HG03575 (cell line): ENCODE results near the gene AGBL1.

Source experiments
- ATAC-seq: cut with Tn5 transposase; IDR thresholded peaks from one replicate; pipeline ENCODE4 v1.9.1; 2021; ENCODE audit not compliant: unreplicated experiment, insufficient number of reproducible peaks, low FRiP score; ENCODE audit errors: extremely low read depth

The AGBL1 gene

GRCh38 chr15:86634992-86635638 is 555.4 kb downstream of the AGBL1 start:
- no peak for ATAC-seq

GRCh38 chr15:86644339-86644738 is 564.7 kb downstream of the AGBL1 start:
- ATAC-seq = no peak

- no peak for ATAC-seq
These were observed 566.3 kb downstream of the AGBL1 start for GRCh38 chr15:86645925-86646500.

- no peak for ATAC-seq
These were observed 568.3 kb downstream of the AGBL1 start for GRCh38 chr15:86647810-86648440.

GRCh38 chr15:86649277-86649676 is 569.6 kb downstream of the AGBL1 start:
- ATAC-seq = no peak

- ATAC-seq = no peak
These were observed 570.4 kb downstream of the AGBL1 start for GRCh38 chr15:86650094-86650493.

- ATAC-seq = no peak
These were observed 573.9 kb downstream of the AGBL1 start for GRCh38 chr15:86653344-86654197.

GRCh38 chr15:86654501-86654900 is 574.8 kb downstream of the AGBL1 start:
- no peak for ATAC-seq

GRCh38 chr15:86657305-86657704 is 577.6 kb downstream of the AGBL1 start:
- no peak for ATAC-seq

GRCh38 chr15:86659724-86660411 is 580.2 kb downstream of the AGBL1 start:
- ATAC-seq = no peak

- ATAC-seq = no peak
These were observed 581.9 kb downstream of the AGBL1 start for GRCh38 chr15:86661580-86661979.

- ATAC-seq = no peak
These were observed 583.6 kb downstream of the AGBL1 start for GRCh38 chr15:86663304-86663703.

- ATAC-seq = no peak
These were observed 584.3 kb downstream of the AGBL1 start for GRCh38 chr15:86663979-86664378.

- no peak for ATAC-seq
These were observed 584.9 kb downstream of the AGBL1 start for GRCh38 chr15:86664581-86664980.

- ATAC-seq = no peak
These were observed 596.3 kb downstream of the AGBL1 start for GRCh38 chr15:86676002-86676401.

GRCh38 chr15:86677278-86677677 is 597.6 kb downstream of the AGBL1 start:
- ATAC-seq = no peak

- ATAC-seq = no peak
These were observed 605.6 kb downstream of the AGBL1 start for GRCh38 chr15:86685263-86685662.

- no peak for ATAC-seq
These were observed 609.3 kb downstream of the AGBL1 start for GRCh38 chr15:86689006-86689405.

- no peak for ATAC-seq
These were observed 610.9 kb downstream of the AGBL1 start for GRCh38 chr15:86690566-86690965.
